T-cell (primary cell): Measurements from ENCODE around the gene KRCC1. TPM values are rescaled to one million over a fixed set of nuclear protein-coding genes. Genes with fewer than 3 reads are reported as not detected.

Source experiments
- ATAC-seq, 4 experiments: fragments of 200-7000 bp in 3 of 4; fragments of 150-1000 bp in 1 of 4; cut with Tn5 transposase; replicated peaks in 1 of 4; 1 replicate in 3 of 4; 2 replicates in 1 of 4; pipeline ENCODE4 v1.10.0; 2021; ENCODE audit warnings: moderate library complexity in 3 of 4, mild to moderate bottlenecking in 2 of 4, moderate number of reproducible peaks in 1 of 4
- CTCF ChIA-PET, 2 donors: fragments of 300-600 bp; sonication (Branson Sonifier 250); formaldehyde crosslinking; loops; one replicate each; lab custom pipeline; 2022; ENCODE audit warnings: antibody characterized with exemption in 2 of 2; lab: Charles Lee
- POLR2A ChIA-PET, 2 donors: fragments of 300-600 bp; sonication (Branson Sonifier 250); formaldehyde crosslinking; loops; one replicate each; lab custom pipeline; 2022; ENCODE audit warnings: antibody characterized with exemption in 2 of 2; lab: Charles Lee
- DNase-seq, 35 experiments: peaks; one replicate each; pipeline versions ENCODE4 v3.0.0 to v3.0.0-alpha.2; 2013 to 2023
- H3K27ac ChIP-seq: one replicate; pipeline ENCODE4 v1.5.1; 2013; ENCODE audit warnings: low read length
- H3K27me3 ChIP-seq, 2 experiments: replicated peaks in 1 of 2; 1 replicate in 1 of 2; 2 replicates in 1 of 2; pipeline versions ENCODE4 v1.6.1 to v1.7.0; 2013; ENCODE audit warnings: low read length in 1 of 2, mixed read lengths in 1 of 2; ENCODE audit not compliant: control insufficient read depth in 2 of 2, insufficient read depth in 2 of 2; ENCODE audit errors: extremely low read depth in 1 of 2
- H3K36me3 ChIP-seq, 2 donors: 1 replicate in 1 of 2; 2 replicates in 1 of 2; pipeline versions ENCODE4 v1.6.1 to v1.7.0; 2013; ENCODE audit warnings: low read length in 1 of 2; ENCODE audit not compliant: control insufficient read depth in 2 of 2, insufficient read depth in 1 of 2; ENCODE audit errors: extremely low read depth in 1 of 2
- H3K4me1 ChIP-seq, 2 experiments: 1 replicate in 1 of 2; 2 replicates in 1 of 2; pipeline versions ENCODE4 v1.6.1 to v1.7.0; 2013; ENCODE audit warnings: low read length in 2 of 2, mixed read lengths in 1 of 2; ENCODE audit not compliant: insufficient read depth in 2 of 2, control insufficient read depth in 1 of 2; ENCODE audit errors: extremely low read depth in 1 of 2
- H3K4me3 ChIP-seq, 2 donors: 1 replicate in 1 of 2; 2 replicates in 1 of 2; pipeline versions ENCODE4 v1.5.1 to v1.7.0; 2013; ENCODE audit warnings: mild to moderate bottlenecking in 2 of 2, low read length in 1 of 2, moderate library complexity in 1 of 2; ENCODE audit not compliant: control insufficient read depth in 1 of 2; ENCODE audit errors: extremely low read depth in 1 of 2
- H3K9me3 ChIP-seq: 2 replicates; pipeline ENCODE4 v1.7.0; 2013
- H3K27ac Mint-ChIP-seq, 2 donors: one replicate each; pipeline ENCODE4 v1.8.0; 2020 to 2021; ENCODE audit warnings: mild to moderate bottlenecking in 2 of 2, mixed read lengths in 2 of 2
- H3K27me3 Mint-ChIP-seq, 2 donors: one replicate each; pipeline ENCODE4 v1.8.0; 2021 to 2022; ENCODE audit warnings: mixed read lengths in 2 of 2
- H3K36me3 Mint-ChIP-seq: one replicate; pipeline ENCODE4 v1.8.0; 2021; ENCODE audit warnings: mixed read lengths
- H3K4me1 Mint-ChIP-seq, 3 donors: one replicate each; pipeline ENCODE4 v1.8.0; 2020 to 2022; ENCODE audit warnings: mixed read lengths in 3 of 3, mild to moderate bottlenecking in 1 of 3
- H3K4me3 Mint-ChIP-seq, 3 donors: one replicate each; pipeline ENCODE4 v1.8.0; 2020 to 2022; ENCODE audit warnings: mild to moderate bottlenecking in 3 of 3, mixed read lengths in 3 of 3, moderate library complexity in 3 of 3
- H3K9me3 Mint-ChIP-seq, 3 donors: one replicate each; pipeline ENCODE4 v1.8.0; 2020 to 2022; ENCODE audit warnings: mixed read lengths in 3 of 3
- WGBS: methylation state at CpG from one replicate; pipeline ENCODE4 v1.1.5; 2013; ENCODE audit warnings: missing lambda C conversion rate; ENCODE audit not compliant: insufficient coverage; 5-methylcytosine and 5-hydroxymethylcytosine counted together
- total RNA-seq, 35 experiments: library from RNA in 6 of 35; stranded (reverse) in 6 of 35; fragments of 120-200 nt in 1 of 35; gene quantifications; one replicate each; pipeline versions ENCODE4 v1.2.1 to v1.2.4 and lab custom pipeline; 2013 to 2026

The KRCC1 gene
- total RNA-seq, 5 donors from 2014 or later (not counting 1 experiment from before 2014, with no cell fraction given) = 9.0 to 24.9 (median 20.7) TPM

DNA sequence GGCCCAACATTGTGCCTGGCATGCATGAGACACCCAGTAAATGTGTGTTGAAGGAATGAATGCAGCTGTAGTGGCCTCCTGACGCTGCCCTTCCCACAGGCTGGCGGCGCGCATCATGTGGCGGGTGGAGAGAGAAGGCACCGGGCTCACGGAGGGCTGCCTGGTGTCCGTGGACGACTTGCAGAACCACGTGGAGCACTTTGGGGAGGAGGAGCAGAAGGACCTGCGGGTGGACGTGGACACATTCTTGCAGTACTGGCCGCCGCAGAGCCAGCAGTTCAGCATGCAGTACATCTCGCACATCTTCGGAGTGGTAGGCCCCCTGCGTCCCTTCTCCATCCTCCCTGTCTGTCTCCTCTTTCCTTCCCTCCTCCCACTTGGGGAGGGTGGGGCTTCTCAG is 32.2 kb upstream of the KRCC1 start:
- Mint-ChIP-seq H3K4me3 (no peak overlapping the region), H3K36me3 (no peaks in the 10 kb centered on the region), H3K9me3 (peaks cover 0 to 4% (median 0%) of the 10 kb centered on the region in 3 donors), H3K27me3 (no peaks in the 10 kb centered on the region), H3K27ac (no peak overlapping the region), H3K4me1 (peaks cover 18 to 23% (median 23%) of the 10 kb centered on the region in 3 donors)
- Histone ChIP-seq H3K27ac (no peak overlapping the region), H3K4me1 (peaks cover 8 to 15% of the 10 kb centered on the region in 2 experiments), H3K27me3 (no peaks in the 10 kb centered on the region), H3K9me3 (no peaks in the 10 kb centered on the region), H3K36me3 (no peaks in the 10 kb centered on the region), H3K4me3 (no peak overlapping the region)
- ChIA-PET CTCF (no interaction called here), POLR2A (no interaction called here)
- ATAC-seq (no peak), DNase-seq (no peak)
- WGBS = 97% methylated on average over 14 of the region's 17 CpGs

DNA sequence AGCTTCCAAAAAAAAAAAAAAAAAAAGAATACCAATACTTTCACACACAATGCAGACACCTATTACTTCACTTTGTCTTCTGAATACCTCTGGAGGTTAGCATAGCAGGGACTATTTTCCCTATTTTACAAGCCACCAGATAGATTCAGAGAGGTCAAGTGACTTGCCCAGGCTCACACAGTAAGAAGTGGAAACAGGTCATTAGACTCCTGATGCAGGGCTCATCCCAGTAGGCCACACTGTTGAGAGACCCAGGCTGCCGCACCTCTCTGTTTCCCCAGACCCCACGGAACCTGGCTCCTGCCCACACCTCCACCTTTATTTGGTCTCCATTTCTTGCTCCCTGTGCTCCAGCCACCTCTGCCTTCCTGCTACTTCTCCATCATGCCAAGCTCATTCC is 31.5 kb upstream of the KRCC1 start:
- peaks cover 0 to 4% of the 10 kb centered on the region in 2 experiments for H3K27me3 ChIP-seq
- peaks cover 8 to 15% of the 10 kb centered on the region in 2 experiments for H3K4me1 ChIP-seq
- Mint-ChIP-seq H3K27ac (no peak overlapping the region), H3K4me1 (peaks cover 18 to 23% (median 23%) of the 10 kb centered on the region in 3 donors), H3K36me3 (no peaks in the 10 kb centered on the region), H3K27me3 (peaks cover 0 to under 1% of the 10 kb centered on the region in 2 donors), H3K4me3 (no peak overlapping the region), H3K9me3 (peaks cover 0 to 4% (median 0%) of the 10 kb centered on the region in 3 donors)
- no peak overlapping the region for H3K4me3 ChIP-seq
- ChIA-PET CTCF (no interaction called here), POLR2A (no interaction called here)
- WGBS = 100% methylated on average over 2 of the region's 2 CpGs
- no peaks in the 10 kb centered on the region for H3K36me3 ChIP-seq
- DNase-seq (no peak), ATAC-seq (no peak)
- H3K27ac ChIP-seq = no peak overlapping the region
- H3K9me3 ChIP-seq = no peaks in the 10 kb centered on the region

GRCh38 chr2:88086401-88086800 is 30.8 kb upstream of the KRCC1 start:
- Mint-ChIP-seq H3K4me1 (peaks cover 17 to 20% (median 18%) of the 10 kb centered on the region in 3 donors), H3K27me3 (peaks cover 0 to 4% of the 10 kb centered on the region in 2 donors), H3K4me3 (no peak overlapping the region), H3K9me3 (peaks cover 0 to 3% (median 0%) of the 10 kb centered on the region in 3 donors), H3K27ac (no peak overlapping the region), H3K36me3 (no peaks in the 10 kb centered on the region)
- H3K27ac ChIP-seq = no peak overlapping the region
- ATAC-seq (no peak), DNase-seq (no peak)
- peaks cover 0 to 4% of the 10 kb centered on the region in 2 experiments for H3K27me3 ChIP-seq
- H3K4me3 ChIP-seq = no peak overlapping the region
- POLR2A ChIA-PET = no interaction called here
- CTCF ChIA-PET = no interaction called here
- H3K9me3 ChIP-seq = no peaks in the 10 kb centered on the region
- 82% methylated on average over 6 of the region's 9 CpGs for WGBS
- peaks cover 8% of the 10 kb centered on the region in 2 experiments for H3K4me1 ChIP-seq
- no peaks in the 10 kb centered on the region for H3K36me3 ChIP-seq

DNA sequence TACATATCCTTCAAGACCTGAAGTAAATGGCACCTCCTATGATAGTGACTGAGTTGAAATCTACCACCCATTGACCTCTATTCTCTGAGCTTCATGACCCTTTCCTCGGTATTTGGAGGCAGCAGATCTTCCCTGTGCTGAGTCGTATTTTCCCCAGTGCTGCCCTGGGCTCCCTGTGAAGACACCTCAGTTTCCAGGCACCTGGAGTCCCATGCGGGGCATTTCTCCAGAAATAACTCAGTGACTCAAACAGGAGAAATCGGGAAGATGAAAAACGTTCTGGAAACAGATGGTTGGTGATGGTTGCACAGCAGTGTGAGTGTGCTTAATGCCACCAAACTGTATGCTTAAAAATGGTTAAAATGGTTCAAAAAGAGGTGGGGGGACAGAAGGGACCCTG is 30.0 kb upstream of the KRCC1 start:
- no peak for DNase-seq
- H3K36me3 ChIP-seq = no peaks in the 10 kb centered on the region
- H3K4me3 ChIP-seq = no peak overlapping the region
- H3K27me3 ChIP-seq = peaks cover 0 to 4% of the 10 kb centered on the region in 2 experiments
- 78% methylated on average over 3 of the region's 5 CpGs for WGBS
- no peaks in the 10 kb centered on the region for H3K36me3 Mint-ChIP-seq
- no peaks in the 10 kb centered on the region for H3K9me3 Mint-ChIP-seq
- no peak for ATAC-seq
- peaks cover 0 to 4% of the 10 kb centered on the region in 2 donors for H3K27me3 Mint-ChIP-seq
- no peak overlapping the region for H3K4me3 Mint-ChIP-seq
- CTCF ChIA-PET = interaction anchor here in 1 of 2 donors (0.7 kb wide), 1 partner anchor 98 kb away, joined by 3 read pairs; no protein-coding TSS in a partner anchor
- peaks cover 9 to 12% (median 10%) of the 10 kb centered on the region in 3 donors for H3K4me1 Mint-ChIP-seq
- H3K9me3 ChIP-seq = no peaks in the 10 kb centered on the region
- H3K4me1 ChIP-seq = peaks cover 3 to 7% of the 10 kb centered on the region in 2 experiments
- H3K27ac Mint-ChIP-seq = no peak overlapping the region
- H3K27ac ChIP-seq = no peak overlapping the region
- POLR2A ChIA-PET = no interaction called here

DNA sequence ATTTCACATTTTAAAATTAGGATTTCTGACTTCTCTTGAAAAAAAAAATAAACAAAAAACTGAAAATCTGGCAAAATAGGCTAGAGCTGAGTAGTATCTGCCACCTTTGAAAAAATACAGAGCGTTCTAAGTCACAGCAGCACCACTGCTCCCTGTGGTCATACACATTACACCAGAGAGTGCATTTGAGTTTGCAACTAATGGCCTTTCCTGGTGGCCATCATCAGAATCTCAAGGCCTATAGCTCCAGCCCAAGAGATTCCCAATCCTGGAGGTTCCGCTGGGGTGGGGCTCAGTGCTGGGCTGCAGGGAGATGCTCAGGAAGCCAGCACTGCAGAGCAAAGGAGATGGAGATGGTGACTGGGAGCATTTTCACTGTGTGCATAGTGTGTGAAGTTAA is 29.5 kb upstream of the KRCC1 start:
- Mint-ChIP-seq H3K9me3 (no peaks in the 10 kb centered on the region), H3K4me1 (peaks cover 4 to 6% (median 5%) of the 10 kb centered on the region in 3 donors), H3K27ac (no peak overlapping the region), H3K4me3 (no peak overlapping the region), H3K36me3 (no peaks in the 10 kb centered on the region), H3K27me3 (peaks cover 0 to 4% of the 10 kb centered on the region in 2 donors)
- H3K9me3 ChIP-seq = no peaks in the 10 kb centered on the region
- H3K4me3 ChIP-seq = no peak overlapping the region
- POLR2A ChIA-PET = interaction anchor here in 1 of 2 donors (0.7 kb wide), 1 partner anchor 16 kb away, joined by 4 read pairs; no protein-coding TSS in a partner anchor
- 83% methylated on average over 2 of the region's 2 CpGs for WGBS
- DNase-seq (no peak), ATAC-seq (no peak)
- H3K27me3 ChIP-seq = peaks cover 0 to 4% of the 10 kb centered on the region in 2 experiments
- peaks cover 3 to 4% of the 10 kb centered on the region in 2 experiments for H3K4me1 ChIP-seq
- H3K27ac ChIP-seq = no peak overlapping the region
- CTCF ChIA-PET = interaction anchor here in 1 of 2 donors (0.7 kb wide), 1 partner anchor 98 kb away, joined by 3 read pairs; no protein-coding TSS in a partner anchor
- no peaks in the 10 kb centered on the region for H3K36me3 ChIP-seq

- Histone ChIP-seq H3K9me3 (no peaks in the 10 kb centered on the region), H3K27ac (no peak overlapping the region), H3K27me3 (peaks cover 0 to 4% of the 10 kb centered on the region in 2 experiments), H3K36me3 (no peaks in the 10 kb centered on the region), H3K4me3 (no peak overlapping the region), H3K4me1 (no peaks in the 10 kb centered on the region)
- WGBS = no CpG with 5 or more reads among the region's 1 CpG
- Mint-ChIP-seq H3K4me3 (no peak overlapping the region), H3K4me1 (no peaks in the 10 kb centered on the region), H3K9me3 (no peaks in the 10 kb centered on the region), H3K27ac (no peak overlapping the region), H3K36me3 (no peaks in the 10 kb centered on the region), H3K27me3 (peaks cover 0 to 4% of the 10 kb centered on the region in 2 donors)
- ATAC-seq (no peak), DNase-seq (no peak)
- POLR2A ChIA-PET = interaction anchor here in 1 of 2 donors (0.6 kb wide), 1 partner anchor 20 kb away, joined by 3 read pairs; no protein-coding TSS in a partner anchor
- CTCF ChIA-PET = no interaction called here
Measured at GRCh38 chr2:88082781-88083180, 27.2 kb upstream of the KRCC1 start.
